Measurements from ENCODE around the gene PRPF4. TPM values are rescaled to one million over a fixed set of nuclear protein-coding genes. Genes with fewer than 3 reads are reported as not detected.

Gene PRPF4
- total RNA-seq, 1 experiment from 2014 or later = 58.9 TPM

- Histone ChIP-seq H3K9me3 (no peaks in the 10 kb centered on the region), H3K4me3 (no peak overlapping the region), H3K27me3 (no peaks in the 10 kb centered on the region), H3K36me3 (peaks cover under 1% of the 10 kb centered on the region)
- DNase-seq = no peak
Measured at GRCh38 chr9:113298924-113299770, 23.7 kb downstream of the PRPF4 start.

- no peak for DNase-seq
- H3K36me3 ChIP-seq = no peaks in the 10 kb centered on the region
Measured at GRCh38 chr9:113299800-113300292, 24.4 kb downstream of the PRPF4 start.

GRCh38 chr9:113301548-113301947 lies 26.1 kb downstream of the PRPF4 start:
- Histone ChIP-seq H3K9me3 (no peaks in the 10 kb centered on the region), H3K27me3 (no peaks in the 10 kb centered on the region), H3K36me3 (no peaks in the 10 kb centered on the region), H3K4me3 (no peak overlapping the region)
- no peak for DNase-seq

More at GRCh38 chr9:113299800-113300292, 24.4 kb downstream of the PRPF4 start:
- Histone ChIP-seq H3K4me3 (no peak overlapping the region), H3K9me3 (no peaks in the 10 kb centered on the region), H3K27me3 (no peaks in the 10 kb centered on the region)

GRCh38 chr9:113302792-113303418 lies 27.4 kb downstream of the PRPF4 start, which contains the start of gene RNF183:
RNF183 (minus strand) TSS chr9:113303376; CDS start chr9:113298184, 5,192 bp downstream.
- H3K27me3 ChIP-seq = no peaks in the 10 kb centered on the region
- no peak within 1 kb of the TSS for H3K4me3 ChIP-seq
- H3K36me3 ChIP-seq = no peaks in the 10 kb centered on the region
- no peaks in the 10 kb centered on the region for H3K9me3 ChIP-seq
- no peak for DNase-seq

GRCh38 chr9:113306566-113306965 lies 31.1 kb downstream of the PRPF4 start:
- Histone ChIP-seq H3K27me3 (no peaks in the 10 kb centered on the region), H3K9me3 (no peaks in the 10 kb centered on the region), H3K36me3 (no peaks in the 10 kb centered on the region), H3K4me3 (no peak overlapping the region)
- DNase-seq = no peak

- no peaks in the 10 kb centered on the region for H3K9me3 ChIP-seq
- no peak overlapping the region for H3K4me3 ChIP-seq
- no peaks in the 10 kb centered on the region for H3K27me3 ChIP-seq
- H3K36me3 ChIP-seq = no peaks in the 10 kb centered on the region
- DNase-seq = no peak
Measured at GRCh38 chr9:113307396-113307975, 32.0 kb downstream of the PRPF4 start.

- no peaks in the 10 kb centered on the region for H3K27me3 ChIP-seq
- no peaks in the 10 kb centered on the region for H3K9me3 ChIP-seq
- no peaks in the 10 kb centered on the region for H3K36me3 ChIP-seq
- DNase-seq = no peak
- no peak overlapping the region for H3K4me3 ChIP-seq
Measured at GRCh38 chr9:113309204-113309813, 33.9 kb downstream of the PRPF4 start.

GRCh38 chr9:113310538-113310937 lies 35.1 kb downstream of the PRPF4 start:
- Histone ChIP-seq H3K4me3 (no peak overlapping the region), H3K36me3 (no peaks in the 10 kb centered on the region), H3K9me3 (no peaks in the 10 kb centered on the region), H3K27me3 (no peaks in the 10 kb centered on the region)
- no peak for DNase-seq

GRCh38 chr9:113311961-113312360 lies 36.5 kb downstream of the PRPF4 start:
- no peaks in the 10 kb centered on the region for H3K9me3 ChIP-seq
- H3K36me3 ChIP-seq = no peaks in the 10 kb centered on the region
- H3K4me3 ChIP-seq = no peak overlapping the region
- no peaks in the 10 kb centered on the region for H3K27me3 ChIP-seq
- no peak for DNase-seq

GRCh38 chr9:113313261-113313660 lies 37.8 kb downstream of the PRPF4 start:
- H3K27me3 ChIP-seq = no peaks in the 10 kb centered on the region
- no peak overlapping the region for H3K4me3 ChIP-seq
- H3K36me3 ChIP-seq = no peaks in the 10 kb centered on the region
- no peaks in the 10 kb centered on the region for H3K9me3 ChIP-seq
- DNase-seq = no peak

GRCh38 chr9:113315231-113315630 lies 39.8 kb downstream of the PRPF4 start:
- Histone ChIP-seq H3K27me3 (no peaks in the 10 kb centered on the region), H3K4me3 (no peak overlapping the region), H3K9me3 (no peaks in the 10 kb centered on the region), H3K36me3 (no peaks in the 10 kb centered on the region)
- DNase-seq = no peak

- H3K4me3 ChIP-seq = no peak overlapping the region
- no peaks in the 10 kb centered on the region for H3K9me3 ChIP-seq
- no peaks in the 10 kb centered on the region for H3K27me3 ChIP-seq
- H3K36me3 ChIP-seq = no peaks in the 10 kb centered on the region
- DNase-seq = no peak
Measured at GRCh38 chr9:113316030-113316429, 40.6 kb downstream of the PRPF4 start.

GRCh38 chr9:113317777-113318176 lies 42.3 kb downstream of the PRPF4 start:
- Histone ChIP-seq H3K4me3 (no peak overlapping the region), H3K9me3 (no peaks in the 10 kb centered on the region), H3K36me3 (no peaks in the 10 kb centered on the region), H3K27me3 (no peaks in the 10 kb centered on the region)
- DNase-seq = no peak

GRCh38 chr9:113319054-113319453 lies 43.6 kb downstream of the PRPF4 start:
- DNase-seq = no peak

GRCh38 chr9:113320051-113320450 lies 44.6 kb downstream of the PRPF4 start:
- Histone ChIP-seq H3K36me3 (no peaks in the 10 kb centered on the region), H3K9me3 (no peaks in the 10 kb centered on the region), H3K27me3 (no peaks in the 10 kb centered on the region), H3K4me3 (no peak overlapping the region)
- no peak for DNase-seq

More at GRCh38 chr9:113319054-113319453, 43.6 kb downstream of the PRPF4 start:
- Histone ChIP-seq H3K36me3 (no peaks in the 10 kb centered on the region), H3K27me3 (no peaks in the 10 kb centered on the region), H3K9me3 (no peaks in the 10 kb centered on the region), H3K4me3 (no peak overlapping the region)

GRCh38 chr9:113322671-113323070 lies 47.2 kb downstream of the PRPF4 start:
- Histone ChIP-seq H3K27me3 (no peaks in the 10 kb centered on the region), H3K9me3 (no peaks in the 10 kb centered on the region), H3K4me3 (no peak overlapping the region), H3K36me3 (no peaks in the 10 kb centered on the region)
- no peak for DNase-seq

GRCh38 chr9:113326230-113326629 lies 50.8 kb downstream of the PRPF4 start:
- no peaks in the 10 kb centered on the region for H3K27me3 ChIP-seq
- no peak overlapping the region for H3K4me3 ChIP-seq
- H3K9me3 ChIP-seq = no peaks in the 10 kb centered on the region
- H3K36me3 ChIP-seq = no peaks in the 10 kb centered on the region
- DNase-seq = no peak

Measured in MG63 (cell line).